Upper lobe of left lung (tissue), 4 donors: ENCODE measurements around the gene CTAG1A.

Experiments used
- CTCF ChIP-seq, 6 experiments: fragments of 450-650 bp in 4 of 6; fragments of 200-600 bp in 2 of 6; sonication (generic) in 2 of 6; IDR thresholded peaks; one replicate each; pipeline ENCODE4 v1.5.1; 2016 to 2019; ENCODE audit warnings: antibody characterized with exemption in 6 of 6
- EP300 ChIP-seq, 4 donors: sonication (generic); formaldehyde crosslinking; IDR thresholded peaks; one replicate each; pipeline ENCODE4 v1.5.1; 2017; ENCODE audit warnings: antibody characterized with exemption in 4 of 4, control low read depth in 2 of 4
- POLR2A ChIP-seq, 4 donors: fragments of 450-650 bp; IDR thresholded peaks; one replicate each; pipeline ENCODE4 v1.5.1; 2016 to 2017; ENCODE audit warnings: antibody characterized with exemption in 4 of 4, mild to moderate bottlenecking in 2 of 4

DNA sequence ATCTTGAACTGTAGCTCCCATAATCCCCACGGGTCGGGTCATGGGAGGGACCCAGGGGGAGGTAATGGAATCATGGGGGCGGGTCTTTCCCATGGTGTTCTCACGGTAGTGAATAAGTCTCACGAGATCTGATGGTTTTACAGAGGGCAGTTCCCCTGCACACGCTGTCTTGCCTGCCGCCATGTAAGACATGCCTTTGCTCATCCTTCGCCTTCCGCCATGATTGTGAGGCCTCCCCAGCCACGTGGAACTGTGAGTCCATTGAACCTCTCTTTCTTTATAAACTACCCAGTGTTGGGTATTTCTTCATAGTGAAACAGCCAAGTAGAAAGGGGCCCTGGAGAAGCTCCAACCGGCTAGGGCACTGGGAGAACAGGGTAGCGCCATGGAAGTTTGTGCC is 12.3 kb downstream of the CTAG1A start:
- no peak for TF ChIP-seq POLR2A (IDR thresholded peaks at IDR 0.05)
- no peak for TF ChIP-seq CTCF (IDR thresholded peaks at IDR 0.05)
- no peak for TF ChIP-seq EP300 (IDR thresholded peaks at IDR 0.05)
